ENCODE measurements around the gene CPSF6. TPM values are rescaled to one million over a fixed set of nuclear protein-coding genes. Genes with fewer than 3 reads are reported as not detected.

Gene CPSF6
- total and polyA plus RNA-seq, 9 donors, result 24.7 to 98.0 (median 64.0) TPM

- Histone ChIP-seq H3K9me3 (no peaks in the 10 kb centered on the region), H3K27ac (no peak overlapping the region), H3K4me1 (ENCODE audit: insufficient read depth) (no peaks in the 10 kb centered on the region), H3K27me3 (no peaks in the 10 kb centered on the region), H3K36me3 (no peaks in the 10 kb centered on the region), H3K4me3 (no peak overlapping the region)
- no peak for TF ChIP-seq CTCF (IDR thresholded peaks at IDR 0.05)
- TF ChIP-seq EP300 (IDR thresholded peaks at IDR 0.05), result no peak
- TF ChIP-seq POLR2A (IDR thresholded peaks at IDR 0.05), result no peak
- DNase-seq, result no peak
- 29 to 45% (median 35%) methylated on average over 3 of the region's 3 CpGs for WGBS, 3 donors
- intact Hi-C loops (cut with DNase I), result no loop called here
Measured at GRCh38 chr12:69266036-69266635, 26.8 kb downstream of the CPSF6 start.

GRCh38 chr12:69269736-69270135 lies 30.4 kb downstream of the CPSF6 start:
- Histone ChIP-seq H3K27me3 (no peaks in the 10 kb centered on the region), H3K36me3 (no peaks in the 10 kb centered on the region), H3K9me3 (no peaks in the 10 kb centered on the region), H3K4me3 (no peak overlapping the region), H3K27ac (no peak overlapping the region), H3K4me1 (ENCODE audit: insufficient read depth) (no peaks in the 10 kb centered on the region)
- intact Hi-C loops (cut with DNase I), result no loop called here
- TF ChIP-seq EP300 (IDR thresholded peaks at IDR 0.05) (no peak), POLR2A (IDR thresholded peaks at IDR 0.05) (no peak), CTCF (IDR thresholded peaks at IDR 0.05) (no peak)
- DNase-seq, result no peak
- 54 to 66% (median 56%) methylated on average over 2 of the region's 2 CpGs for WGBS, 3 donors

GRCh38 chr12:69272511-69272910 lies 33.1 kb downstream of the CPSF6 start:
- H3K36me3 ChIP-seq, result no peaks in the 10 kb centered on the region
- H3K9me3 ChIP-seq, result no peaks in the 10 kb centered on the region
- H3K4me3 ChIP-seq, result no peak overlapping the region
- DNase-seq, result no peak
- no peak for TF ChIP-seq POLR2A (IDR thresholded peaks at IDR 0.05)
- TF ChIP-seq CTCF (IDR thresholded peaks at IDR 0.05), result no peak
- no peak for TF ChIP-seq EP300 (IDR thresholded peaks at IDR 0.05)
- no peaks in the 10 kb centered on the region for H3K27me3 ChIP-seq
- 89 to 91% (median 91%) methylated on average over 5 of the region's 5 CpGs for WGBS, 3 donors
- no peak overlapping the region for H3K27ac ChIP-seq
- H3K4me1 ChIP-seq (ENCODE audit: insufficient read depth), result no peaks in the 10 kb centered on the region
- intact Hi-C loops (cut with DNase I), result no loop called here

- no peak for DNase-seq
- Histone ChIP-seq H3K27me3 (no peaks in the 10 kb centered on the region), H3K4me3 (no peak overlapping the region), H3K36me3 (no peaks in the 10 kb centered on the region), H3K9me3 (no peaks in the 10 kb centered on the region), H3K27ac (no peak overlapping the region), H3K4me1 (ENCODE audit: insufficient read depth) (no peaks in the 10 kb centered on the region)
- intact Hi-C loops (cut with DNase I), result no loop called here
- no peak for TF ChIP-seq CTCF (IDR thresholded peaks at IDR 0.05)
- TF ChIP-seq EP300 (IDR thresholded peaks at IDR 0.05), result no peak
- TF ChIP-seq POLR2A (IDR thresholded peaks at IDR 0.05), result no peak
- 58 to 80% (median 77%) methylated on average over 1 of the region's 1 CpG for WGBS, 3 donors
Measured at GRCh38 chr12:69274861-69275260, 35.5 kb downstream of the CPSF6 start.
